BLaER1 treated with 17β-estradiol and CSF1 and Interleukin-3, amounts not matched to agents 10 nM and 100 nM (cell line): ENCODE data around the gene KIAA0930.

Source experiments
- H3K27ac ChIP-seq, 11 experiments: shearing (Covaris generic); formaldehyde crosslinking; 2 replicates each; pipeline ENCODE4 v1.8.1; 2022
- H3K27me3 ChIP-seq, 11 experiments: shearing (Covaris generic); formaldehyde crosslinking; 2 replicates each; pipeline ENCODE4 v1.8.1; 2022
- H3K36me3 ChIP-seq, 11 experiments: shearing (Covaris generic); formaldehyde crosslinking; 2 replicates each; pipeline ENCODE4 v1.8.1; 2022
- H3K4me1 ChIP-seq, 10 experiments: shearing (Covaris generic); formaldehyde crosslinking; 2 replicates each; pipeline ENCODE4 v1.8.1; 2022
- H3K4me2 ChIP-seq, 11 experiments: shearing (Covaris generic); formaldehyde crosslinking; 2 replicates each; pipeline ENCODE4 v1.8.1; 2022
- H3K4me3 ChIP-seq, 10 experiments: shearing (Covaris generic); formaldehyde crosslinking; 2 replicates each; pipeline ENCODE4 v1.8.1; 2022
- H3K9ac ChIP-seq, 11 experiments: shearing (Covaris generic); formaldehyde crosslinking; 2 replicates each; pipeline ENCODE4 v1.8.1; 2022
- H3K9me3 ChIP-seq, 11 experiments: shearing (Covaris generic); formaldehyde crosslinking; replicated peaks in 1 of 11; 2 replicates each; pipeline ENCODE4 v1.8.1; 2022
- H4K20me1 ChIP-seq, 11 experiments: shearing (Covaris generic); formaldehyde crosslinking; 2 replicates each; pipeline ENCODE4 v1.8.1; 2022
- Cebpa-rat ChIP-seq, 11 experiments: shearing (Covaris generic); IDR thresholded peaks; 2 replicates each; pipeline ENCODE4 v1.8.1; 2022

KIAA0930 gene

DNA sequence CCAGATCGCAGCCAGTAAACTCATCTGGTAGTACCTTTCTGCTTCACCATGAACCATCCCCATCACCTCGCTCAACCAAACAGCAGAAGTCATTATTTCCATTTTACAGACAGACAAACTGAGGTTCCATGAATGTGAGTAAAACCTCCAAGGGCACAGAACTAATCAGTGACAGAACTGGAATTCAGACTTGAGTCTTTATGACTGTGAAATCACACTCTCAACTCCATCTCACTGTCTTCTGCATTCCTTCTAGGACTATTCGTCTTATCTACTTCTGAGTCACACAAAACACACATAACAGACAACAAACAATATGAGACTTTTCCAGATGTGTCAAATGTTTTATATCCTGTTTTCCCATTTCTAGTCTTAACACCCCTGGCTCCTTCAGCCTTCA is 86.3 kb downstream of the KIAA0930 start:
- Histone ChIP-seq H3K36me3 (peaks cover 41 to 85% (median 71%) of the 10 kb centered on the region in 11 experiments), H3K27ac (no peak overlapping the region), H3K27me3 (no peaks in the 10 kb centered on the region), H3K9me3 (peaks cover 0 to 4% (median 0%) of the 10 kb centered on the region in 11 experiments; a peak in 5 of 22 replicates), H3K4me1 (peaks cover 21 to 36% (median 31%) of the 10 kb centered on the region in 10 experiments), H4K20me1 (peaks cover 0 to 9% (median 0%) of the 10 kb centered on the region in 11 experiments; a peak in 1 of 22 replicates), H3K4me3 (no peak overlapping the region), H3K4me2 (no peak overlapping the region), H3K9ac (no peak overlapping the region)
- TF ChIP-seq Cebpa-rat (IDR thresholded peaks at IDR 0.05) = no peak

DNA sequence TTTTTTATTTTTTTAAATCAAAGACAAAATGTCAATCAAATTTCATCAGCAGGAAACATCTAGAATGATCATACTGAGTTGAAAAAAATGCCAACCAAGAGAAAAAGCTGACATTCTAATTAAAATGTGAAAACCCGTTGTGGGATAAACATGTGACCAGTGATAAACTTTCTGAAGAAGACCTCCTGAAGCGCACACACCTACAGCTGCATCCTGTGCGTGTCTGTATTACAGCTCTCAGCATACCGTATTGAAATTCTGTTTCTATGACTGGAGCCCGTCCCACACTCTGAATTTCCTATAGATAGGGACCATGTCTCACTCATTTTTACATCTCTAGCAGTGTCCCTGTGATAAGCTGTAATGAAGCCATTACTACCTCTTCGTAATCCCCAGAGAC is 89.2 kb downstream of the KIAA0930 start:
- Histone ChIP-seq H3K9ac (no peak overlapping the region), H3K4me2 (peak overlapping the region in 5 of 11 experiments; percentile 6 to 40 (median 20); a peak in 5 of 22 replicates), H3K36me3 (peaks cover 23 to 86% (median 71%) of the 10 kb centered on the region in 11 experiments), H3K4me1 (peaks cover 0 to 15% (median 12%) of the 10 kb centered on the region in 10 experiments; a peak in 10 of 20 replicates), H4K20me1 (0 out of 22 replicates have a peak, but pooled peaks cover 0 to 9% (median 0%) of the 10 kb centered on the region in 11 experiments), H3K9me3 (no peaks in the 10 kb centered on the region), H3K4me3 (no peak overlapping the region), H3K27me3 (no peaks in the 10 kb centered on the region), H3K27ac (peak overlapping the region in 3 of 11 experiments; percentile 3 to 17 (median 6); a peak in 1 of 22 replicates)
- no peak for TF ChIP-seq Cebpa-rat (IDR thresholded peaks at IDR 0.05)

DNA sequence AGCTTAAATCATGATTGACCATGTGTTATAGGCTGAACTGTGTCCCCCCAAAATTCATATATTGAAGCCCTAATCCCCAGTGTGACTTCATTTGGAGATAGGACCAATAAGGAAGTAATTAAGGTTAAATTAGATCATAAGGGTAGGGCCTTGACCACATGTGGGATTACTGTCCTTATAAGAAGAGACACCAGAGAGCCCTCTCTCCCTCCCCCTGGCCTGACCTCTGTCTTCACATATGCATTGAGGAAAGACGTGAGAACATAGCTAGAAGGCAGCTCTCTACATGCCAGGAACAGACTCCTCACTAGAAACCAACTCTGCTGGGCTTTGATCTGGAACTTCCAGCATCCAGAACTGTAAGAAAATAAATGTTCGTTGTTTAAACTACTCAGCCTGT is 90.6 kb downstream of the KIAA0930 start:
- Histone ChIP-seq H3K4me3 (no peak overlapping the region), H3K9ac (no peak overlapping the region), H3K36me3 (peaks cover 14 to 74% (median 58%) of the 10 kb centered on the region in 11 experiments; a peak in 19 of 22 replicates), H3K9me3 (no peaks in the 10 kb centered on the region), H3K4me2 (no peak overlapping the region), H3K27ac (no peak overlapping the region), H4K20me1 (0 out of 22 replicates have a peak, but pooled peaks cover 0 to 9% (median 0%) of the 10 kb centered on the region in 11 experiments), H3K27me3 (no peaks in the 10 kb centered on the region), H3K4me1 (peaks cover 0 to 15% (median 12%) of the 10 kb centered on the region in 10 experiments; a peak in 10 of 20 replicates)
- no peak for TF ChIP-seq Cebpa-rat (IDR thresholded peaks at IDR 0.05)

DNA sequence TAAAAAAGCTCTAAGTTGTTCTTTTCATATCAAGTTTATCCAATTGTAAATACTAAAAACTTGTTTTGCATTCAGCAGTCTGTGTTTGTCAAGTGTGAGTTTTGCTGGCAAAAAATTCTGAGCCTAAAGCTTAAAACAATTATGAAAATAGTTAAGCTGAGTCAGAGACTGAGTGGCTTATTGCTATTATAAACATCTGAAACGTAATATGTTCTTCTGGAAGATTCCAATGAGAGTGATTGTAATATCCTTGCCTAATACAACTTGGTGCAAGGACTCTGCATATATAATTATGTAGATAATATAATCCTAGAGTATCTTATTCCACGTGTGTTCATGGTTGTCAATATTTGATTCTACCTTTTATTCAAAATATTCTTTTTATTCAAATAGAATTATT is 91.0 kb downstream of the KIAA0930 start:
- H3K4me1 ChIP-seq = peaks cover 0 to 15% (median 12%) of the 10 kb centered on the region in 10 experiments; a peak in 9 of 20 replicates
- no peaks in the 10 kb centered on the region; a peak in 1 of 22 replicates for H3K9me3 ChIP-seq
- no peaks in the 10 kb centered on the region for H3K27me3 ChIP-seq
- no peak overlapping the region for H3K27ac ChIP-seq
- peaks cover 14 to 69% (median 54%) of the 10 kb centered on the region in 11 experiments; a peak in 19 of 22 replicates for H3K36me3 ChIP-seq
- no peak overlapping the region for H3K4me3 ChIP-seq
- no peak overlapping the region for H3K4me2 ChIP-seq
- H4K20me1 ChIP-seq = peaks cover 0 to 9% (median 0%) of the 10 kb centered on the region in 11 experiments; a peak in 1 of 22 replicates
- TF ChIP-seq Cebpa-rat (IDR thresholded peaks at IDR 0.05) = no peak
- no peak overlapping the region for H3K9ac ChIP-seq

DNA sequence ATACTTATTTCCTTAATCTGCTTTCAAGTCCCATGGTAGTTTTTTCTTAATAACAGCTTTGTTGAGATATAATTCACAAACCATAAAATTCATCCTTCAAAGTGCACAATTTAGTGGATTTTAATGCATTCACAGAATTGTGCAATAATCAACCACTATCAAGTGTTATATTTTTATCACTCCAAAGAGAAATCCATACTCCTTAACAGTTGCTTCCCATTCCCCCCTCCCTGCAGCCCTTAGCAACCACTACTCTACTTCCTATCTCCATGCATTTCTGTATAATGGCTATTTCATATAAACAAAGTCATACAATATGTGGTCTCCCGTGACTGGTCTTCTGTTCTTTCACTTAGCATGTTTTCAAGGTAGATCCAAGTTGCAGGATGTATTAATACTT is 95.8 kb downstream of the KIAA0930 start:
- no peak overlapping the region for H3K9ac ChIP-seq
- no peak overlapping the region for H3K27ac ChIP-seq
- H3K9me3 ChIP-seq = peaks cover 7 to 20% (median 11%) of the 10 kb centered on the region in 11 experiments; a peak in 18 of 22 replicates
- TF ChIP-seq Cebpa-rat (IDR thresholded peaks at IDR 0.05) = no peak
- no peak overlapping the region for H3K4me2 ChIP-seq
- no peak overlapping the region for H3K4me3 ChIP-seq
- H3K4me1 ChIP-seq = no peaks in the 10 kb centered on the region
- no peaks in the 10 kb centered on the region for H3K27me3 ChIP-seq
- peaks cover 3 to 62% (median 30%) of the 10 kb centered on the region in 11 experiments; a peak in 20 of 22 replicates for H3K36me3 ChIP-seq
- H4K20me1 ChIP-seq = no peaks in the 10 kb centered on the region; a peak in 2 of 22 replicates

DNA sequence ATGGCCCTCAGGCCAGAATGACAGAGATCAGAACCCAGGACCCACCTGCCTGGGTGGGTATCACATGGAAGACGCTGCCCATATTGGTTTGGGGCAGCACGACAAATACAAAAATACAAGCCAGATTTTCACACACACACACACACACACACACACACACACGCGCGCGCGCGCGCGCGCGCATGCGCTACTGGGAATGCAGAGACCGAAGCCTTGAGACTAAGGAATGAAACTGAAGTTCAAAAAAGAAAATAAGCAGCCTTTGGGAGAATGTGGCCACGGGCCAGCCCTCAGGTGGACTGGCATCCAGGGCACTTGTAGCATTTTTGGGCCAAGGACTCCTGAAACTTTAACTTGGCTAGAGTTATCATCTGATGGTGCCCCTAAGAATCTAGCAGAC is 98.3 kb downstream of the KIAA0930 start:
- no peaks in the 10 kb centered on the region for H3K27me3 ChIP-seq
- no peaks in the 10 kb centered on the region; a peak in 2 of 22 replicates for H4K20me1 ChIP-seq
- H3K27ac ChIP-seq = no peak overlapping the region
- H3K36me3 ChIP-seq = peaks cover 5 to 57% (median 31%) of the 10 kb centered on the region in 11 experiments; a peak in 20 of 22 replicates
- no peaks in the 10 kb centered on the region for H3K4me1 ChIP-seq
- no peak for TF ChIP-seq Cebpa-rat (IDR thresholded peaks at IDR 0.05)
- H3K4me3 ChIP-seq = no peak overlapping the region
- peaks cover 7 to 27% (median 11%) of the 10 kb centered on the region in 11 experiments; a peak in 18 of 22 replicates for H3K9me3 ChIP-seq
- H3K9ac ChIP-seq = no peak overlapping the region
- no peak overlapping the region for H3K4me2 ChIP-seq
